Vagina (tissue), 2 donors: ENCODE results near the gene ZKSCAN4.

Source experiments
- CTCF ChIP-seq, 3 experiments: fragments of 450-650 bp in 2 of 3; fragments of 200-600 bp in 1 of 3; sonication (generic) in 1 of 3; IDR thresholded peaks; one replicate each; pipeline ENCODE4 v1.5.1; 2017 to 2019; ENCODE audit warnings: antibody characterized with exemption in 3 of 3, mild to moderate bottlenecking in 2 of 3, moderate library complexity in 2 of 3
- POLR2A ChIP-seq, 2 donors: fragments of 450-650 bp; IDR thresholded peaks; one replicate each; pipeline ENCODE4 v1.6.1; 2017; ENCODE audit warnings: antibody characterized with exemption in 2 of 2, mild to moderate bottlenecking in 2 of 2, moderate library complexity in 2 of 2
- POLR2AphosphoS5 ChIP-seq, 2 donors: sonication (generic); formaldehyde crosslinking; IDR thresholded peaks; one replicate each; pipeline ENCODE4 v1.9.0; 2017; ENCODE audit warnings: antibody characterized with exemption in 2 of 2, mild to moderate bottlenecking in 2 of 2, low read depth in 1 of 2; ENCODE audit not compliant: insufficient read depth in 1 of 2

- TF ChIP-seq CTCF (IDR thresholded peaks at IDR 0.05) (no peak), POLR2A (IDR thresholded peaks at IDR 0.05) (no peak), POLR2AphosphoS5 (IDR thresholded peaks at IDR 0.05; ENCODE audit: insufficient read depth in 1 of 2, low read depth in 1 of 2) (peak in 1 of 2 donors; percentile 69)
These were observed 26.8 kb downstream of the ZKSCAN4 start, which contains the start of gene ZSCAN9 for GRCh38 chr6:28225056-28225834.
